Superior temporal gyrus (tissue), 1 donor: Measurements from ENCODE around the gene SRSF9.
"Not testable (repeated sequence)": the region's sequence is repeated elsewhere in the genome, so short reads cannot be mapped to it uniquely, and the experiment has no call there.

Source experiments
- DNase-seq: peaks from one replicate; pipeline ENCODE4 v3.0.0-alpha.2; 2016; ENCODE audit errors: extremely low spot score

Gene SRSF9

GRCh38 chr12:120452524-120452923 lies 17.0 kb downstream of the SRSF9 start:
- not testable (repeated sequence) for DNase-seq

- DNase-seq, result no peak
These were observed 21.6 kb downstream of the SRSF9 start for GRCh38 chr12:120447992-120448391.

- DNase-seq, result not testable (repeated sequence)
These were observed 22.7 kb downstream of the SRSF9 start for GRCh38 chr12:120446844-120447178.

- peak; percentile 88 for DNase-seq
These were observed 23.4 kb downstream of the SRSF9 start, which contains the start of the genes GATC and TRIAP1 for GRCh38 chr12:120445911-120446843. TSS of gene GATC (plus strand) at chr12:120446444. CDS start at chr12:120446481, 37 bp downstream. TSS of gene TRIAP1 (minus strand) at chr12:120446384. CDS start at chr12:120446372, 12 bp downstream.

- no peak for DNase-seq
These were observed 24.9 kb downstream of the SRSF9 start for GRCh38 chr12:120444676-120445075.

- peak; percentile 39 for DNase-seq
These were observed 29.8 kb downstream of the SRSF9 start for GRCh38 chr12:120439646-120440247.

- DNase-seq, result no peak
These were observed 30.9 kb downstream of the SRSF9 start for GRCh38 chr12:120438495-120439198.

GRCh38 chr12:120437735-120438494 lies 31.6 kb downstream of the SRSF9 start, which contains the start of gene COX6A1:
TSS of gene COX6A1 (plus strand) at chr12:120438113. CDS start at chr12:120438127, 14 bp downstream.
- DNase-seq, result peak; percentile 98

GRCh38 chr12:120432772-120433525 lies 36.6 kb downstream of the SRSF9 start:
- DNase-seq, result no peak

GRCh38 chr12:120429368-120429767 lies 40.2 kb downstream of the SRSF9 start:
- no peak for DNase-seq

- DNase-seq, result no peak
These were observed 40.8 kb downstream of the SRSF9 start for GRCh38 chr12:120428597-120429229.

GRCh38 chr12:120425797-120426196 lies 43.8 kb downstream of the SRSF9 start:
- DNase-seq, result no peak

- DNase-seq, result no peak
These were observed 46.6 kb downstream of the SRSF9 start for GRCh38 chr12:120422892-120423456.

GRCh38 chr12:120421701-120422100 lies 47.8 kb downstream of the SRSF9 start:
- no peak for DNase-seq

GRCh38 chr12:120417917-120418580 lies 51.5 kb downstream of the SRSF9 start:
- DNase-seq, result no peak

- DNase-seq, result no peak
These were observed 52.9 kb downstream of the SRSF9 start for GRCh38 chr12:120416490-120417216.

- DNase-seq, result peak; percentile 10
These were observed 55.5 kb downstream of the SRSF9 start for GRCh38 chr12:120413901-120414695.

GRCh38 chr12:120412421-120412820 lies 57.1 kb downstream of the SRSF9 start:
- DNase-seq, result no peak
